Loucy (cell line): ENCODE results near the gene GIPR.

Experiments
- H2AFZ ChIP-seq: fragments of 200-600 bp; sonication (generic); 2 replicates; pipeline ENCODE4 v1.6.0; 2016; ENCODE audit warnings: antibody characterized with exemption, mild to moderate bottlenecking, low read length, moderate library complexity
- H3F3A ChIP-seq: fragments of 200-600 bp; 2 replicates; pipeline ENCODE4 v1.6.0; 2016; ENCODE audit warnings: antibody characterized with exemption, low read depth, mild to moderate bottlenecking
- H3K27me3 ChIP-seq: fragments of 200-600 bp; sonication (generic); 2 replicates; pipeline ENCODE4 v1.6.1; 2014; ENCODE audit warnings: low read length, mild to moderate bottlenecking; ENCODE audit not compliant: insufficient read depth, poor library complexity, severe bottlenecking
- H3K36me3 ChIP-seq: fragments of 200-600 bp; sonication (generic); 2 replicates; pipeline ENCODE4 v1.6.1; 2016; ENCODE audit warnings: low read length; ENCODE audit not compliant: insufficient read depth
- H3K4me1 ChIP-seq: fragments of 200-600 bp; sonication (generic); 2 replicates; pipeline ENCODE4 v1.5.1; 2014; ENCODE audit warnings: low read length, mild to moderate bottlenecking; ENCODE audit not compliant: insufficient read depth, poor library complexity, severe bottlenecking
- H3K4me2 ChIP-seq: fragments of 200-600 bp; sonication (generic); 2 replicates; pipeline ENCODE4 v1.6.0; 2014; ENCODE audit warnings: antibody characterized with exemption, low read length, low read depth, mild to moderate bottlenecking; ENCODE audit not compliant: poor library complexity, severe bottlenecking
- H3K4me3 ChIP-seq: fragments of 200-600 bp; sonication (generic); 2 replicates; pipeline ENCODE4 v1.5.1; 2014; ENCODE audit warnings: low read length, mild to moderate bottlenecking, mixed read lengths; ENCODE audit not compliant: poor library complexity, severe bottlenecking
- H3K79me2 ChIP-seq: fragments of 200-600 bp; sonication (generic); 2 replicates; pipeline ENCODE4 v1.6.1; 2014; ENCODE audit warnings: low read length; ENCODE audit not compliant: insufficient read depth
- H3K9ac ChIP-seq: fragments of 200-600 bp; sonication (generic); 2 replicates; pipeline ENCODE4 v1.6.0; 2014; ENCODE audit warnings: mild to moderate bottlenecking, low read depth, low read length, moderate library complexity; ENCODE audit not compliant: poor library complexity, severe bottlenecking
- H3K9me2 ChIP-seq: fragments of 200-600 bp; sonication (generic); replicated peaks from 2 replicates; pipeline ENCODE4 v1.6.1; 2016; ENCODE audit warnings: low read depth, low read length, mixed read lengths
- H3K9me3 ChIP-seq: fragments of 200-600 bp; sonication (generic); 2 replicates; pipeline ENCODE4 v1.6.1; 2014; ENCODE audit warnings: mild to moderate bottlenecking, antibody characterized with exemption, low read length, low read depth; ENCODE audit not compliant: insufficient read depth
- H4K20me1 ChIP-seq: fragments of 200-600 bp; sonication (generic); 2 replicates; pipeline ENCODE4 v1.6.0; 2014; ENCODE audit warnings: antibody characterized with exemption, low read length, mild to moderate bottlenecking; ENCODE audit not compliant: insufficient read depth, poor library complexity, severe bottlenecking
- EZH2phosphoT487 ChIP-seq: fragments of 200-600 bp; IDR thresholded peaks from 2 replicates; pipeline ENCODE4 v1.6.1; 2018; ENCODE audit warnings: antibody characterized with exemption, mild to moderate bottlenecking, moderate library complexity, borderline replicate concordance
- TF ChIP-seq, protein P1 (sequence below): fragments of 200-600 bp; sonication (generic); conservative IDR thresholded peaks from 2 replicates; pipeline ENCODE4 v1.5.1; 2014; ENCODE audit warnings: mild to moderate bottlenecking, antibody characterized with exemption, low read length

The GIPR gene

DNA sequence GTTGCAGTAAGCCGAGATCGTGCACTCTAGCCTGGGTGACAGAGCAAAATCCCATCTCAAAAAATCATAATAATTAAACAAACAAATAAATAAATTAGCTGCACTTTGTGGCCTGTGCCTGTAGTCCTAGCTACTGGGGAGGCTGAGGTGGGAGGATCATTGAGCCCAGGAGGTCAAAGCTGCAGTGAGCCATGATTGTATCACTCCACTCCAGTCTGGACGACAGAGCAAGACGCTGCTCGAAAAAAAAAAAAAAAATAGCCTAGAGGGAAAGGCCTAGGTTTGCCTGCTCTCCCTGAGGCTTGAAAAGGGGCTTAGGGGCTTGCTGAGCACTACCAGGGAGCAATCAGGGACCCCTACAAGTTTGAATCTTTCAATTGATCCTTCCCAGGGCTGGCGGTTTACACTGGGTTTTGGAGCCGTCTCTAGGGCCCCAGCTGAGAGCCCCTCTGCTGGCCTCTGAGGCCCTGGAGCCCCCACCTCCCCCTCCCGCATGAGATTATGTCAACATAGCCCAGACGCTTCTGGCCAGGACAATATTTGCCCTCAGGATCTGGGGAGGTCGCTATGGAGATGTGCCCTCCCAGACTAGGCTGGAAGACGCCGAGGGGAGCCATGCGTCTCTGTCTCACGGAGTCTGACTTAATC lies 10.4 kb upstream of the GIPR start:
- no peaks in the 10 kb centered on the region for H3K9me3 ChIP-seq
- no peaks in the 10 kb centered on the region for H3K9me2 ChIP-seq
- no peak for TF ChIP-seq EZH2phosphoT487
- TF ChIP-seq, protein P1, sequence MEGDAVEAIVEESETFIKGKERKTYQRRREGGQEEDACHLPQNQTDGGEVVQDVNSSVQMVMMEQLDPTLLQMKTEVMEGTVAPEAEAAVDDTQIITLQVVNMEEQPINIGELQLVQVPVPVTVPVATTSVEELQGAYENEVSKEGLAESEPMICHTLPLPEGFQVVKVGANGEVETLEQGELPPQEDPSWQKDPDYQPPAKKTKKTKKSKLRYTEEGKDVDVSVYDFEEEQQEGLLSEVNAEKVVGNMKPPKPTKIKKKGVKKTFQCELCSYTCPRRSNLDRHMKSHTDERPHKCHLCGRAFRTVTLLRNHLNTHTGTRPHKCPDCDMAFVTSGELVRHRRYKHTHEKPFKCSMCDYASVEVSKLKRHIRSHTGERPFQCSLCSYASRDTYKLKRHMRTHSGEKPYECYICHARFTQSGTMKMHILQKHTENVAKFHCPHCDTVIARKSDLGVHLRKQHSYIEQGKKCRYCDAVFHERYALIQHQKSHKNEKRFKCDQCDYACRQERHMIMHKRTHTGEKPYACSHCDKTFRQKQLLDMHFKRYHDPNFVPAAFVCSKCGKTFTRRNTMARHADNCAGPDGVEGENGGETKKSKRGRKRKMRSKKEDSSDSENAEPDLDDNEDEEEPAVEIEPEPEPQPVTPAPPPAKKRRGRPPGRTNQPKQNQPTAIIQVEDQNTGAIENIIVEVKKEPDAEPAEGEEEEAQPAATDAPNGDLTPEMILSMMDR = no peak
- no peaks in the 10 kb centered on the region for H3F3A ChIP-seq
- H3K36me3 ChIP-seq = no peaks in the 10 kb centered on the region
- H3K4me1 ChIP-seq = no peaks in the 10 kb centered on the region
- H3K79me2 ChIP-seq = no peaks in the 10 kb centered on the region
- no peaks in the 10 kb centered on the region for H3K27me3 ChIP-seq
- no peak overlapping the region for H3K4me3 ChIP-seq
- H3K9ac ChIP-seq = no peak overlapping the region
- no peak overlapping the region for H3K4me2 ChIP-seq
- H2AFZ ChIP-seq = no peak overlapping the region
- no peaks in the 10 kb centered on the region for H4K20me1 ChIP-seq

- H3K27me3 ChIP-seq = no peaks in the 10 kb centered on the region
- no peaks in the 10 kb centered on the region for H3K36me3 ChIP-seq
- no peak overlapping the region for H3K4me2 ChIP-seq
- H3K9me2 ChIP-seq = no peaks in the 10 kb centered on the region
- H3K79me2 ChIP-seq = no peaks in the 10 kb centered on the region
- H3K4me3 ChIP-seq = no peak overlapping the region
- no peaks in the 10 kb centered on the region for H3K9me3 ChIP-seq
- H3F3A ChIP-seq = no peaks in the 10 kb centered on the region
- TF ChIP-seq, protein P1 = no peak
- no peak for TF ChIP-seq EZH2phosphoT487
- H3K4me1 ChIP-seq = peaks cover 4% of the 10 kb centered on the region
- H2AFZ ChIP-seq = no peak overlapping the region
- H4K20me1 ChIP-seq = no peaks in the 10 kb centered on the region
- H3K9ac ChIP-seq = no peak overlapping the region
Measured at GRCh38 chr19:45659096-45659729, 8.8 kb upstream of the GIPR start.

- TF ChIP-seq, protein P1 = no peak
- no peak for TF ChIP-seq EZH2phosphoT487
- H2AFZ ChIP-seq = no peak overlapping the region
Measured at GRCh38 chr19:45660636-45661035, 7.4 kb upstream of the GIPR start.

More at GRCh38 chr19:45660636-45661035, 7.4 kb upstream of the GIPR start:
- Histone ChIP-seq H3F3A (no peaks in the 10 kb centered on the region), H3K27me3 (no peaks in the 10 kb centered on the region), H3K79me2 (no peaks in the 10 kb centered on the region), H3K4me3 (no peak overlapping the region), H3K36me3 (no peaks in the 10 kb centered on the region), H3K4me1 (peaks cover 7% of the 10 kb centered on the region), H3K9ac (no peak overlapping the region), H3K9me2 (no peaks in the 10 kb centered on the region), H3K4me2 (no peak overlapping the region), H3K9me3 (no peaks in the 10 kb centered on the region), H4K20me1 (no peaks in the 10 kb centered on the region)
